Loucy (cell line): ENCODE data around the gene RNF212B.

Experiments used
- H2AFZ ChIP-seq: fragments of 200-600 bp; sonication (generic); 2 replicates; pipeline ENCODE4 v1.6.0; 2016; ENCODE audit warnings: antibody characterized with exemption, mild to moderate bottlenecking, low read length, moderate library complexity
- H3F3A ChIP-seq: fragments of 200-600 bp; 2 replicates; pipeline ENCODE4 v1.6.0; 2016; ENCODE audit warnings: antibody characterized with exemption, low read depth, mild to moderate bottlenecking
- H3K27me3 ChIP-seq: fragments of 200-600 bp; sonication (generic); 2 replicates; pipeline ENCODE4 v1.6.1; 2014; ENCODE audit warnings: low read length, mild to moderate bottlenecking; ENCODE audit not compliant: insufficient read depth, poor library complexity, severe bottlenecking
- H3K36me3 ChIP-seq: fragments of 200-600 bp; sonication (generic); 2 replicates; pipeline ENCODE4 v1.6.1; 2016; ENCODE audit warnings: low read length; ENCODE audit not compliant: insufficient read depth
- H3K4me1 ChIP-seq: fragments of 200-600 bp; sonication (generic); 2 replicates; pipeline ENCODE4 v1.5.1; 2014; ENCODE audit warnings: low read length, mild to moderate bottlenecking; ENCODE audit not compliant: insufficient read depth, poor library complexity, severe bottlenecking
- H3K4me2 ChIP-seq: fragments of 200-600 bp; sonication (generic); 2 replicates; pipeline ENCODE4 v1.6.0; 2014; ENCODE audit warnings: antibody characterized with exemption, low read length, low read depth, mild to moderate bottlenecking; ENCODE audit not compliant: poor library complexity, severe bottlenecking
- H3K4me3 ChIP-seq: fragments of 200-600 bp; sonication (generic); 2 replicates; pipeline ENCODE4 v1.5.1; 2014; ENCODE audit warnings: low read length, mild to moderate bottlenecking, mixed read lengths; ENCODE audit not compliant: poor library complexity, severe bottlenecking
- H3K79me2 ChIP-seq: fragments of 200-600 bp; sonication (generic); 2 replicates; pipeline ENCODE4 v1.6.1; 2014; ENCODE audit warnings: low read length; ENCODE audit not compliant: insufficient read depth
- H3K9ac ChIP-seq: fragments of 200-600 bp; sonication (generic); 2 replicates; pipeline ENCODE4 v1.6.0; 2014; ENCODE audit warnings: mild to moderate bottlenecking, low read depth, low read length, moderate library complexity; ENCODE audit not compliant: poor library complexity, severe bottlenecking
- H3K9me2 ChIP-seq: fragments of 200-600 bp; sonication (generic); replicated peaks from 2 replicates; pipeline ENCODE4 v1.6.1; 2016; ENCODE audit warnings: low read depth, low read length, mixed read lengths
- H3K9me3 ChIP-seq: fragments of 200-600 bp; sonication (generic); 2 replicates; pipeline ENCODE4 v1.6.1; 2014; ENCODE audit warnings: mild to moderate bottlenecking, antibody characterized with exemption, low read length, low read depth; ENCODE audit not compliant: insufficient read depth
- H4K20me1 ChIP-seq: fragments of 200-600 bp; sonication (generic); 2 replicates; pipeline ENCODE4 v1.6.0; 2014; ENCODE audit warnings: antibody characterized with exemption, low read length, mild to moderate bottlenecking; ENCODE audit not compliant: insufficient read depth, poor library complexity, severe bottlenecking
- EZH2phosphoT487 ChIP-seq: fragments of 200-600 bp; IDR thresholded peaks from 2 replicates; pipeline ENCODE4 v1.6.1; 2018; ENCODE audit warnings: antibody characterized with exemption, mild to moderate bottlenecking, moderate library complexity, borderline replicate concordance
- TF ChIP-seq, protein P1 (sequence below): fragments of 200-600 bp; sonication (generic); conservative IDR thresholded peaks from 2 replicates; pipeline ENCODE4 v1.5.1; 2014; ENCODE audit warnings: mild to moderate bottlenecking, antibody characterized with exemption, low read length

The RNF212B gene

DNA sequence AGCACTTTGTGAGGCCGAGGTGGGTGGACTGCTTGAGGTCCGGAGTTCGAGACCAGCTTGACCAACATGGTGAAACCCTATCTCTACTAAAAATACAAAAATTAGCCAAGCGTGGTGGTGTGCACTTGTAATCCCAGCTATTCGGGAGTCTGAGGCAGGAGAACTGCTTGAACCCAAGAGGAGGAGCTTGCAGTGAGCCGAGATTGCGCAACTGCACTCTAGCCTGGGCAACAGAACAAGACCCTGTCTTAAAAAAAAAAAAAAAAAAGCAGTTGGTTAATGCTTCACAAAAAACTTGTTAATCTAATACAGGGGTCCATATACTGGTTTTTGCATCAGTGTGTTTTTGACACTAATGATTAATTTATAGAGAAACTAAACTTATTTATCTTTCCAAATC lies 35.7 kb upstream of the RNF212B start:
- no peaks in the 10 kb centered on the region for H3K9me3 ChIP-seq
- no peaks in the 10 kb centered on the region for H4K20me1 ChIP-seq
- no peak overlapping the region for H2AFZ ChIP-seq

DNA sequence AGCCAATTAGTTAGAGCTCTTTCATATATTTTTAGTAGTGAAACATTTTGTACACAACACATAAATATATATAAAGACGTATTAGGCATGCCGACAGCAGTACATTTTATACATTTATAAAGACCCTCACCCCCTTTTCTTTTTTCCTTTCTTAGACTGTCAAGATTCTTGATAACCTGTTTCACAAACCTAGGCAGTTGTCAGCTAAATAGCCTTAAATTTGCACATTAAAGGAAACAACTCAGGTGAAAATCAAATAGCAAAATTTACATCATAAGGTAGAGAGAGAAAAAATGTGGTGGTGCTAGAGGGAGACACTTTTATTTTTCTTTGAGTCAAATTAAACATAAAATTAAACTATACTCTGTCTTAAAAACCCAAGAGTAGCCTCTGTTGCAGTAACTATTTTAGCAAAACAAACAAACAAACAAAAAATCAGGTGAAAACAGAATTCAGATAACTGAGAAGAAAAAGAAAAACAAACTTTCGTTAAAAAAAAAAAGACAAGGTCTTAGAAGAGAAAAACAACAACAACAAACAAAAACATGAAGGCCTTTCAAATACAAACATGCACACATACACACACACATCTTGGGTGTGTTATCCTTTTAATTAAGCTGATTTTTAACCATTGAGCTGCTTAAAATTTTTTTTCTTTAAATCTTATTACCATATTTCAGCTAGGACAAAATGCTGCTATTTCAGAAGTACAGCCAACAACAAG lies 31.2 kb upstream of the RNF212B start:
- TF ChIP-seq, protein P1, sequence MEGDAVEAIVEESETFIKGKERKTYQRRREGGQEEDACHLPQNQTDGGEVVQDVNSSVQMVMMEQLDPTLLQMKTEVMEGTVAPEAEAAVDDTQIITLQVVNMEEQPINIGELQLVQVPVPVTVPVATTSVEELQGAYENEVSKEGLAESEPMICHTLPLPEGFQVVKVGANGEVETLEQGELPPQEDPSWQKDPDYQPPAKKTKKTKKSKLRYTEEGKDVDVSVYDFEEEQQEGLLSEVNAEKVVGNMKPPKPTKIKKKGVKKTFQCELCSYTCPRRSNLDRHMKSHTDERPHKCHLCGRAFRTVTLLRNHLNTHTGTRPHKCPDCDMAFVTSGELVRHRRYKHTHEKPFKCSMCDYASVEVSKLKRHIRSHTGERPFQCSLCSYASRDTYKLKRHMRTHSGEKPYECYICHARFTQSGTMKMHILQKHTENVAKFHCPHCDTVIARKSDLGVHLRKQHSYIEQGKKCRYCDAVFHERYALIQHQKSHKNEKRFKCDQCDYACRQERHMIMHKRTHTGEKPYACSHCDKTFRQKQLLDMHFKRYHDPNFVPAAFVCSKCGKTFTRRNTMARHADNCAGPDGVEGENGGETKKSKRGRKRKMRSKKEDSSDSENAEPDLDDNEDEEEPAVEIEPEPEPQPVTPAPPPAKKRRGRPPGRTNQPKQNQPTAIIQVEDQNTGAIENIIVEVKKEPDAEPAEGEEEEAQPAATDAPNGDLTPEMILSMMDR, result no peak
- no peak for TF ChIP-seq EZH2phosphoT487
- Histone ChIP-seq H3K79me2 (no peaks in the 10 kb centered on the region), H3K36me3 (no peaks in the 10 kb centered on the region), H4K20me1 (no peaks in the 10 kb centered on the region), H3K9me3 (no peaks in the 10 kb centered on the region), H3K4me2 (no peak overlapping the region), H3K4me3 (no peak overlapping the region), H3F3A (no peaks in the 10 kb centered on the region), H3K4me1 (no peaks in the 10 kb centered on the region), H3K9ac (no peak overlapping the region), H3K27me3 (no peaks in the 10 kb centered on the region), H3K9me2 (no peaks in the 10 kb centered on the region), H2AFZ (no peak overlapping the region)

More for the DNA sequence above, 35.7 kb upstream of the RNF212B start:
- H3K4me1 ChIP-seq, result no peaks in the 10 kb centered on the region
- H3K9me2 ChIP-seq, result no peaks in the 10 kb centered on the region
- no peaks in the 10 kb centered on the region for H3F3A ChIP-seq
- no peaks in the 10 kb centered on the region for H3K27me3 ChIP-seq
- no peak overlapping the region for H3K4me3 ChIP-seq
- no peaks in the 10 kb centered on the region for H3K79me2 ChIP-seq
- H3K9ac ChIP-seq, result no peak overlapping the region
- no peaks in the 10 kb centered on the region for H3K36me3 ChIP-seq
- H3K4me2 ChIP-seq, result no peak overlapping the region
- TF ChIP-seq EZH2phosphoT487, result no peak
- TF ChIP-seq, protein P1, result no peak

DNA sequence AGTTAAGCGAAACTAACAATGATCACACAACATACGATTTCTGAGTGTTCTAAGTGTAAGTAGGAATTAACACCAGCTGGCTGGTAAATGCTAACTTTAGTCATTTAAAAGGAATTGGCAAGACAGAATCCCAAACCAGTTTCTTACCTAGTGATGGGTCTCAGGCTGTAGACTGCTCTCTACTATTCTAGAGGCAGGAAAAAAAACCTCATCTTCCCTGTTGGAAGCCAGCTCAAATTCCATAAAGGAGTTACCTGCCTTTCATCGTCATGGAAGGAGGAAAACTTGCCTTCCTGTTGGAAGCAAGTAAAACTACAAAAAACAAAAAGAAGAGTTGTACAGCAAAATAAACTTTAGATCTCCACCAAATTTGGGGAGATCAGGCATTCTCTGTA lies 30.6 kb upstream of the RNF212B start:
- no peaks in the 10 kb centered on the region for H3K27me3 ChIP-seq
- H3K9me3 ChIP-seq, result no peaks in the 10 kb centered on the region
- H3F3A ChIP-seq, result no peaks in the 10 kb centered on the region
- no peak for TF ChIP-seq EZH2phosphoT487
- TF ChIP-seq, protein P1, result no peak
- no peaks in the 10 kb centered on the region for H3K36me3 ChIP-seq
- 0 out of 2 replicates have a peak overlapping the region, but pooled peaks have one; percentile 39 for H2AFZ ChIP-seq
- no peaks in the 10 kb centered on the region for H3K4me1 ChIP-seq
- no peak overlapping the region for H3K4me3 ChIP-seq
- H3K79me2 ChIP-seq, result no peaks in the 10 kb centered on the region
- no peaks in the 10 kb centered on the region for H4K20me1 ChIP-seq
- no peaks in the 10 kb centered on the region for H3K9me2 ChIP-seq
- H3K4me2 ChIP-seq, result no peak overlapping the region
- no peak overlapping the region for H3K9ac ChIP-seq
